ENCODE results near the gene ANO1. TPM values are rescaled to one million over a fixed set of nuclear protein-coding genes. Genes with fewer than 3 reads are reported as not detected.

The ANO1 gene
- total RNA-seq, 2 donors from 2014 or later: 10.2 to 29.4 TPM

DNA sequence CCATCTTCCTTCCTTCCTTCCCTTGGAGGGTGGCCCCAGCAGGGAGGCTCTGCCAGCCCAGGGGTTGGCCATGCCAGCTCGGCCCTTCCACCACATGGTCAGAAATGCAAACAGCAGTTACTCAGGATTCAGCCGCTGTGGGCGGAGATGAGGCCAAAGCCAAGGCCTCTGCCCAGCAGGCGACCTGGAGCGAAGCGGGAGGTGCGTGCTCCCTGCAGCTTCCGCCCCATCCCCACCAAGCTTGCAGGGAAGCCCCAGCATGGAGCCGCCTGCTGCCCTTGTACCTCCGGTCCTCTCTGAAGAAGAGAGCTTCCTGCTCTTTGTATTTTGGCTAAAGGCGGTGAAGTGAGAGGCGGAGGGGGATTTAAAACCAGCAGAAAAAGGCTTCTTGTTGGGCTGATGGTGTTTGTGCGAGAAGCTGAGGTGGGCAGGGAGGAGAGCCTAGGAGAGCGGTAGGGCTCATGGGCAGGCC is 50.4 kb downstream of the ANO1 start:
- no peak overlapping the region for H3K27ac ChIP-seq
- TF ChIP-seq, protein P1, sequence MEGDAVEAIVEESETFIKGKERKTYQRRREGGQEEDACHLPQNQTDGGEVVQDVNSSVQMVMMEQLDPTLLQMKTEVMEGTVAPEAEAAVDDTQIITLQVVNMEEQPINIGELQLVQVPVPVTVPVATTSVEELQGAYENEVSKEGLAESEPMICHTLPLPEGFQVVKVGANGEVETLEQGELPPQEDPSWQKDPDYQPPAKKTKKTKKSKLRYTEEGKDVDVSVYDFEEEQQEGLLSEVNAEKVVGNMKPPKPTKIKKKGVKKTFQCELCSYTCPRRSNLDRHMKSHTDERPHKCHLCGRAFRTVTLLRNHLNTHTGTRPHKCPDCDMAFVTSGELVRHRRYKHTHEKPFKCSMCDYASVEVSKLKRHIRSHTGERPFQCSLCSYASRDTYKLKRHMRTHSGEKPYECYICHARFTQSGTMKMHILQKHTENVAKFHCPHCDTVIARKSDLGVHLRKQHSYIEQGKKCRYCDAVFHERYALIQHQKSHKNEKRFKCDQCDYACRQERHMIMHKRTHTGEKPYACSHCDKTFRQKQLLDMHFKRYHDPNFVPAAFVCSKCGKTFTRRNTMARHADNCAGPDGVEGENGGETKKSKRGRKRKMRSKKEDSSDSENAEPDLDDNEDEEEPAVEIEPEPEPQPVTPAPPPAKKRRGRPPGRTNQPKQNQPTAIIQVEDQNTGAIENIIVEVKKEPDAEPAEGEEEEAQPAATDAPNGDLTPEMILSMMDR (IDR thresholded peaks at IDR 0.05): no peak

GRCh38 chr11:70129051-70129592 is 51.0 kb downstream of the ANO1 start:
- H3K4me3 ChIP-seq: no peak overlapping the region
- H3K27me3 ChIP-seq: no peaks in the 10 kb centered on the region
- H3K9me3 ChIP-seq: no peaks in the 10 kb centered on the region
- DNase-seq (ENCODE audit: low spot score): no peak
- no peaks in the 10 kb centered on the region for H3K4me1 ChIP-seq
- no peak overlapping the region for H3K27ac ChIP-seq
- no peaks in the 10 kb centered on the region for H3K36me3 ChIP-seq
- TF ChIP-seq, protein P1 (IDR thresholded peaks at IDR 0.05): no peak

More for the DNA sequence above, 50.4 kb downstream of the ANO1 start:
- no peak overlapping the region for H3K4me3 ChIP-seq
- H3K27me3 ChIP-seq: no peaks in the 10 kb centered on the region
- H3K9me3 ChIP-seq: no peaks in the 10 kb centered on the region
- DNase-seq (ENCODE audit: low spot score): no peak
- no peaks in the 10 kb centered on the region for H3K36me3 ChIP-seq
- no peaks in the 10 kb centered on the region for H3K4me1 ChIP-seq

- DNase-seq (ENCODE audit: low spot score): no peak
- Histone ChIP-seq H3K36me3 (no peaks in the 10 kb centered on the region), H3K4me1 (peaks cover 0 to 7% of the 10 kb centered on the region in 2 donors), H3K27me3 (no peaks in the 10 kb centered on the region), H3K9me3 (no peaks in the 10 kb centered on the region), H3K4me3 (no peak overlapping the region), H3K27ac (no peak overlapping the region)
- TF ChIP-seq, protein P1 (IDR thresholded peaks at IDR 0.05): no peak
Observed at GRCh38 chr11:70130636-70131035, 52.5 kb downstream of the ANO1 start.

- Histone ChIP-seq H3K4me1 (peaks cover 0 to 10% of the 10 kb centered on the region in 2 donors), H3K36me3 (no peaks in the 10 kb centered on the region), H3K9me3 (no peaks in the 10 kb centered on the region), H3K4me3 (no peak overlapping the region), H3K27ac (no peak overlapping the region), H3K27me3 (no peaks in the 10 kb centered on the region)
- DNase-seq (ENCODE audit: low spot score): no peak
- TF ChIP-seq, protein P1 (IDR thresholded peaks at IDR 0.05): no peak
Observed at GRCh38 chr11:70131606-70132190, 53.6 kb downstream of the ANO1 start.

DNA sequence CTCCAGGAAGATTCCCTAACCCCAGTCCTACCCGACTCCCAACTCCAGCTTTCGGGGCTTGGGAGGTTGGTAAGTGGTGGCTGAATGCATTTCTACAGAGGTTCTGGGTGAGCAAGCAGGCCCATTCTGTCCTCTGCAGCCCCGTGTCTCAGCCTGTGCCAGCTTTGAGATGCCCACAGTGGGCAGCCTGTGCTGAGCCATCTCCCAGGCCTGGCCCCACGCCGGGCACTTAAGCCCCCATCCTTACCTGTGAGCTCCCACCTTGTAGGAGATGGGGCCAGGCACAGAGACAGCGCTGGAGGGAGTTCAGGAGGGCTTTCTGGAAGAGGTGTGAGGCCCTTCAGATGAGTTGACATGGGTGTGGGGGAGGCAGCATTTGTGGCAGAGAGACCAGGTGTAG is 54.5 kb downstream of the ANO1 start:
- H3K36me3 ChIP-seq: no peaks in the 10 kb centered on the region
- no peak overlapping the region for H3K27ac ChIP-seq
- H3K4me1 ChIP-seq: peaks cover 0 to 10% of the 10 kb centered on the region in 2 donors
- no peaks in the 10 kb centered on the region for H3K9me3 ChIP-seq
- TF ChIP-seq, protein P1 (IDR thresholded peaks at IDR 0.05): no peak
- no peaks in the 10 kb centered on the region for H3K27me3 ChIP-seq
- no peak for DNase-seq (ENCODE audit: low spot score)
- H3K4me3 ChIP-seq: no peak overlapping the region

Measured in right atrium auricular region (tissue), 2 donors.